ENCODE measurements around the gene MYLK. TPM values are rescaled to one million over a fixed set of nuclear protein-coding genes. Genes with fewer than 3 reads are reported as not detected.

Gene MYLK
- polyA plus RNA-seq, 10 donors, result 18.9 to 25.5 (median 22.7) TPM

Other genes with a start within 250 kb of the MYLK start
- gene CCDC14, start 76.9 kb upstream of the MYLK start, polyA plus RNA-seq (ENCODE audit: insufficient read length in 10 of 10), result 10 to 100 TPM; 32.5 to 77.6 (median 55.4) TPM
- not detected for gene ROPN1, start 107.8 kb upstream of the MYLK start, polyA plus RNA-seq (ENCODE audit: insufficient read length in 10 of 10)
- 10 to 100 TPM in 2 of 10 donors, 1 to 10 TPM in 8; 6.4 to 13.2 (median 8.9) TPM for gene KALRN, start 149.0 kb upstream of the MYLK start, polyA plus RNA-seq (ENCODE audit: insufficient read length in 10 of 10)

Measured in muscle of back (tissue), 10 donors.